Skeletal muscle cell (primary cell): ENCODE data around the gene UIMC1.
A peak's percentile ranks its signal among the peaks of the same experiment; 100 is the strongest.

ENCODE experiments used
- DNase-seq: peaks from one replicate; pipeline ENCODE4 v3.0.0-alpha.2; 2010; ENCODE audit warnings: low read depth
- H3K4me3 ChIP-seq: 2 replicates; pipeline ENCODE4 v1.5.1; 2011; ENCODE audit warnings: low read depth, mild to moderate bottlenecking, control low read depth, low read length, moderate library complexity

The UIMC1 gene

DNA sequence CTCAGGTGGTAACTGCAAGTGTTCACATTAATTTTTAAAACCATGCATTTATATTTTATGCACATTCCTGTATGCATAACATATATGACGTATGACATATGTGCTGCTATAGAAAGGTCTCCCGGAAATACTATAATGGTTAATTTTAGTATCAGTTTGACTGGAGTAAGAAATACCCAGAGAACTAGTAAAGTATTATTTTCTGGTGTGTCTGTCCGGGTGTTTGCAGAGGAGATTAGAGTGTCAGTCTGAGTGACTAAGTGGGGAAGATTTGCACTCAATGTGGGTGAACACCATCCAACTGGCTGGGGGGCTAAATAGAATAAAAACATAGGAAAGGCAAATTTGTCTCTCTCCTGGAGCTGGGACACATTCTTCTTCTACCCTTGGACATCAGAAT lies 26.9 kb downstream of the UIMC1 start:
- no peak overlapping the region for H3K4me3 ChIP-seq
- no peak for DNase-seq

DNA sequence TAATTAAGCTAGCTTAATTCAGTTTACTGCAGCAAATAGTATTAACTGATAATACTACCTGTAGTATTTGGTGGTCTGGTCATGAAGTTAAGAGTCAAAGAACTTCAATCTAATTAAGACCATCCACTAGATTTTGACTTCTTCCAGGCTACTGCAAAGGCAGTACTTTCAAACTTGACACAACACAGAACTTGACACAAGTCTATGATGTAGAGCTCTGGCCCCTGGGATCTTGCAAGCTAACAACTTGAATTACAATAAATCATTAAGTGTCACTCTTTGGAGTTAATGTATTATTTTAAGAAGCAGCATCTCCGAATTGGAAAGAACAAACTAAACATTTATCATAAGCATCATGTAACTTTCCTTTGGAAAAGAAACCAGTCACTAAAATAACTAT lies 40.9 kb downstream of the UIMC1 start:
- DNase-seq: no peak
- H3K4me3 ChIP-seq: no peak overlapping the region

DNA sequence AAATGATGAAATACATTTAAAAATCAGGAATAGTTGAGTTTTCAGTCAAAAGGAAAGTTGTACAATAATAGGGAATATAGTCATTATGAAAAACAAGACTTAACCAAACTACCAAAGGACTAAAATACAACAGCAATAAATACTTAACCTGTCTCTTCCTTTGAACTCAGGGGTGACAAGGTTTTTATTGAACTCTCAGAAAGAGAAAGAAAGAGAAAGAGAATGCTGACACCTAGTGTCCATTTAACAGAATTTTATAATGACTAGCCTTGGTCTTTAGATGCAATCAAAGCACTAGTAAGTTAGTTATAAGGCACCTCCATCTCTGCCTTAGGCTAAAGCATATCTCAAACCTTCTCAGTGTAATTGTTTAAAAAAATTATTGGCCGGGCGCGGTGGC lies 47.5 kb downstream of the UIMC1 start:
- DNase-seq: no peak
- no peak overlapping the region for H3K4me3 ChIP-seq

DNA sequence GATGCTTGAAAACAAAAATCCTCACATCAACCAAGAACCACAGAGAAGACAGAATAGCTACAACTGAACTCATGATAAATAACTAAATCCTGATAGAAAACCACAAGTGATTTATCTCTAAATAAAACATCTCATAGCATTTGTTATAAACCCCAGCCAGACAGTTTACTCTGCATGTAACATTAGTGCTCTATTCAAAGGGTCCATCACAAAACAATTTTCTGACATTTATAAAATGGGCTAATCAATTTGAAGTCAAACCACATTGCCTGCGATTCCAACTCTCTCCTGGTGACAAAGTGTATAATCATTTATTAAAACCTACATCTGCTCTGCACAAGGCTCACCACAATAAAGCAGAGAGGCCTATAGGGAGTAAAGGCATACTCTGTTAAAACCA lies 49.8 kb downstream of the UIMC1 start:
- H3K4me3 ChIP-seq: no peak overlapping the region
- no peak for DNase-seq

DNA sequence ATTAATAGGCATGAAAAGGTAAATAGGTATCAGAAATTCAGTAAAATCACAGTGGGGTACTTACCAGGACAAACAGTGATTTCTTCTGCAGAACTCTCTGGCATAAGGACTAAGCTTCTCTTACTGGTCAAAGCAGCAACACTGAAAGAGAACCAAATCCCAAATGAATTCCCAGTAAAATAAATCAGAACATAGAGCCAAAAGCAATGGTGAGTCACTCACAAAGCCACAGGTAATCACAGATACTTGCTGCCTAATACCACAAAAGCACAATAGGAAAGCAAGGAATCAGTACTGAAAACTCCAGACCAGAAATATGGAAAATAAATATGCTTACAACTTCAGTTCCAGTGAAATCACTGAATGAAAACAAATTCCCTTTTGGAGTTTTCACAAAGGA lies 50.7 kb downstream of the UIMC1 start:
- H3K4me3 ChIP-seq: no peak overlapping the region
- peak; percentile 24 for DNase-seq

DNA sequence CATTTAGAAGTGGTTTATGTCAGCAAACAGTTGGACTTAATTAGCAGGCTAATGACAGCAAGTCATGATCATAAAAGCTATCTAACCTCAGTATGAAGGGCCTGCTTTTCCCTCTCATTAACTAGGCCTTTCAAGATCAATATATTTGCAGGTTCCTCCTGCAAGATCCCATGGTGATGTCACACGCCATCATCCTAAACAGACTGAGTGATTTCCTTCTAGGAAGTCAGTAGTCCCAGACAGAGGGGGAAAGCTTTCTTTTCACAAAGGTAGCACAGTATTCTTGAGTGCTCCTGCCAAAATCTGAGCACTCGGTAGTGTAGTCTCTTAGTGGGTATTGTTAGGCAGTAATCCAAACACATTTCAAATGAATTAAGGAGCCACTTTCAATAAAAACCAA lies 52.5 kb downstream of the UIMC1 start:
- no peak for DNase-seq
- H3K4me3 ChIP-seq: no peak overlapping the region

DNA sequence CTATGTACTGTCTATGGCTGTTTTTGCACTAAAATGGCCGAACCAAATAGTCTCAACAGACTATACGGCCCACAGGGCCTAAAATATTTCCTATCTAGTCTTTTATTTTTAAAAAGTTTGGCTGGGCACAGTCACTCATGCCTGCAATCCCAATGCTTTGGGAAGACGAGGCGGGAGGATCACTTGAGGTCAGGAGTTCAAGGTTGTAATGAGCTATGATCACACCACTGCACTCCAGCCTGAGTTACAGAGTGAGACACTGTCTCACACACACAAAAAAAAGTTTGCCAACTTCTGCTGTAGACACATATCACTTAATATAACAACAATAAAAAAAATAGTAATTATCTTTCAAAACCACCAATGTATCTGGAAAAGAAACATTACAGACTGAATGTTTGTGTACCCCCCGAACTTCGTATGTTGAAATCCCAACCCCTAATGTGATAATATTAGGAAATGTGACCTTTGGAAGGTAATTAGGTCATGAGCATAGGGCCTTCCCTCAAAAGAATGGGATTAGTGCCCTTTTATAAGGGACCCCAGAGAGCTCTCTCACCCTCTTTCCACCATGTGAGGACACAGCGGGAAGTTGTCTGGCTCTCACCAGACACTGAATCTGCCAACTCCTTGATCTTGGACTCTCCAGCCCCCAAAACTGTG lies 53.9 kb downstream of the UIMC1 start:
- H3K4me3 ChIP-seq: no peak overlapping the region
- no peak for DNase-seq

DNA sequence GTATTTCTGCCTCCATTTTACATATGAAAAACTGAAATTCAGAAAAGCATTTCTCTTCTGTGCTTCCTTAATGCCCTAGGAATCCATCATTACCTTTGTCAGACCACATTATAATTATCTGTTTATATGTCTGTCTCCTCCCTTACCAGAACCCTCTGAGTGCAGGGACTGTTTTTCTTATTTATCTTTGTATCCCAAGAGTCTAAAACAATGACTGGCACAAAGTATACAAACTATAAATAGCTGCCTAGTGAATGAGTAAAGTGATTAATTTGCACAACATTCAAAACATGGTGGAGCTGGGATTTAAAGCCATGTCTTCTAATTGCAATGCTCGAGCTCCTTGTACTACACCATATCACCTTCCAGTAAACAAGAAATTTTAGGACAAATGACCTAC lies 58.1 kb downstream of the UIMC1 start:
- DNase-seq: no peak
- H3K4me3 ChIP-seq: no peak overlapping the region

DNA sequence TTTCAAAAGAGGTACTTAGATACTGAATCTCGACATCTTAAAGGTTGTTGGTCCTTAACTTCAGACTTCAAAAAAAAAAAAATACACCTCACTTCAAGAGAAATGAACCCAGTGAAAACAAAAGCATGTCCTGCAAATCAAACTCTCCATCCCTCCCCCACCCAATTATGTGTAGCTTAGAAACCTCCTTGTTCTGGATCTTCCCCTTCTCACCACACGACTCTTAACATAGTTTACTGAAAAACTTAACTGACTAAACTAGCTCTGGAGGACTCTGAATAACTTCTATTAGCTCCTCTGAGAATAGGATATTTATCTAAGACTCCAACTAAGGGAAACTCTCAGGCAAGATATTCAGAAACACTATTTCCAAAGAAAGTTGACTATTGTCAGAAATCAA lies 58.7 kb downstream of the UIMC1 start:
- no peak overlapping the region for H3K4me3 ChIP-seq
- no peak for DNase-seq

DNA sequence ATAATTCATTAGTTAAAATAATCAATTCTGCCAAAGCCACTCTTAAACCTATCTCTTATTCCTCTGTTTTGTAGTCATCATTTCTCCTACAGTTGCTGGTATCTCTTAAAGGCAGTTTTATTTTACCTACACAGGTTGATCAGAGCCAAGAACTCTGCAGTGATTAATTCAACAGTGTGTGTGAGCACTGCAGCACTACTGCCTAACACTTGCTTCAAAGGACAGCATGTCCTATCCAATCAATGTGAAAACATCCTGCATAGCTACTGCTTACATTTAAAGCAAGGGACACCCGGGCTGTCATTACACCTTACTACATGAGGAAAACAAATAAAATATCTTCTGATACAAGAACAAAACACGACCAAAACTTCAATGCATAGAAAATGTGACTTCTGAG lies 62.3 kb downstream of the UIMC1 start:
- H3K4me3 ChIP-seq: no peak overlapping the region
- DNase-seq: no peak

DNA sequence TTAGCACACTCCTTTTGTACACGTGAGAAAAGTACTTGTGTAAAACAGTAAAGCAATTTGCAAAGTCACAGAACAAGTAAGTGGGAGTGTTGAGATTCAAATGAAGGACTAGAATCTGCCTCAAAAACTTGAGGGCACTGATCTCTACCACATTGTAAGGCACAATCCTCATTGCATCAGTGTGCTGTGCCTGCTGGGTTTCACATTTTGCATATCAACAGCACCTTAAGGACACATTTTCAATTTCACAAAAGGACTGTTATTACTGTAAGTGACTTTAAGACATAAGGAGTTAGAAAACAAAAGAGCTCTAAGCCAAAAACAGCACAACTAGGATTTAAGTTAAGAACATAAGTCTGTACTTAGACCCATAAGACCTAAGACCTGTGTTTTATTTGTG lies 62.8 kb downstream of the UIMC1 start:
- DNase-seq: no peak

DNA sequence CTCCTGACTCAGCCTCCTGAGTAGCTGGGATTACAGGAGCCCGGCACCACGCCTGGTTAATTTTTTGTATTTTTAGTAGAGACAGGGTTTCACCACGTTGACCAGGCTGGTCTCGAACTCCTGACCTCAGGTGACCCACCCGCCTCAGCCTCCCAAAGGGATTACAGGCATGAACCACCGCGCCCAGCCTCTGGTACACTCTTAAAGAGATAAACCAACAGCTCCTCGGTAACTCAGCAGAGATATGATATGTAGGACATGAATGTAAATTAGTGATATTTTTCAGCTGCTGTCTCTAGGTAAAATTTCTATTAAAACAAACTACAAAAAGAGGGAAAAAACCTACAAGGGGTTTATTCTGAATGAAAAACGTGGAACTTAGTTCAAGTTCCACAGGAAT lies 64.6 kb downstream of the UIMC1 start:
- H3K4me3 ChIP-seq: no peak overlapping the region
- DNase-seq: no peak

More for the DNA sequence above, 62.8 kb downstream of the UIMC1 start:
- H3K4me3 ChIP-seq: no peak overlapping the region

DNA sequence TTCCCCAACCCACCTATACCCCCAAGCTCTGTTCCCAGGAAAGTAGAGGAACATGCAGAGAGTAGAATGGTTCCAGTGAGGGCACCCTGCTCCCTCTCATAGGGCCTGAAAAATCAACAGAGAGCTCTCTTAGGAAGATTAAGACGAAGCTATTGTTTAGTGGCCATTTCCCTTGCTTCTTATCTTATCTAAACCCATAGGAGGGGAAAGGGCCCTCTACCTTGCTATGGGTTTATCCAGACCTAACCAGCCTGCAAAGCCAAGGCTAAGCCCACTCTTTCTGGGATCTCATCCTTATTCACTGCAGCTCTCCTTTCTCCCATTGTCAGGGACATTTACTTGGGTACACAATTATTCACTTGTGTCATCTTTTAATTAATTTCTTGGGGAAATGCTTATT lies 68.1 kb downstream of the UIMC1 start:
- DNase-seq: no peak
- H3K4me3 ChIP-seq: no peak overlapping the region

DNA sequence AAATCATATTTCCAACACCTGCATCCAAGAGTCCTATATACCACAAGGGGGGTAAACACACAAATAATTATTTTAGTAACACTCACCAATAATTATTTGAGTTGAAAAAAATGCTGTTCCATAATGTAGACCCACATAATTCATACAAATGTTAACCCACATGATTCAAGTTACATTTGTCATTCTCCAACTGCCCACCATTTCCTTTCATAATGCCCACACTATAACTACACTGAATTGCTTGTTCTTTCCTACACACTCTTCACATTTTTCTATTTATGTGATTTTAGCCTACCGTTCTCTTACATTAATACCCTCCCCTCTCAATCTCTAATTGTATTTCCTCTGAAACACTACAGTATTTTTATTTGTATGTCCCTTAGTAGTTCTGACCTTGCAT lies 71.6 kb downstream of the UIMC1 start:
- no peak overlapping the region for H3K4me3 ChIP-seq
- no peak for DNase-seq

DNA sequence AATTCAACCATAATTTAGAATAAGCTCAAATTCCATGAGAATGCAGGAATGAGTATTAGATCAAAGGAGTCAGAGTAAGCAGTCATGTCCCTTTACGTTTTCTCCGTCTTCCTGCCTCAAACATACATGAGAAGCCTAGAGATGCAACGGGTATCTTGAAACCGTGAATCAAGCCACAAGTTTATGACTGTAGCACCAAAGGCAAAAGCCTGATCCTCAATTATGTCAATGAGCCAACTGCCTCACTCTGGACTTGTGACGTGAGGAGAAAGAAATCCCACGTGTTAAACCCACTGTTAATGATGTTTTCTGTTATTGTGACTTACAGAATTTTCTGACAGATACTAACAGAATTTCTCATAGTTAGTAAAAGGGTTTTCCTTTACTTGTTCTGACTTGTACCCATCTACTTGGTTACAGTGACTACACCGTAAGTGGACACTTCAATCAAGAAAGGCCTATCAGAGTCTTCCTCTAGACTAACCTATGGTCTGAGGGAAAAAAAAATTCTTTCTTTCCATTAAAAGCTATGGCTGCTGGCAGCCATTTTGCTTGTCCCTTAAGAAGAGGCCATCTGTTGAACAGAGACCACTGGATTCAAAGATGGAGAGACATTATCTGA lies 72.2 kb downstream of the UIMC1 start:
- no peak for DNase-seq
- no peak overlapping the region for H3K4me3 ChIP-seq

DNA sequence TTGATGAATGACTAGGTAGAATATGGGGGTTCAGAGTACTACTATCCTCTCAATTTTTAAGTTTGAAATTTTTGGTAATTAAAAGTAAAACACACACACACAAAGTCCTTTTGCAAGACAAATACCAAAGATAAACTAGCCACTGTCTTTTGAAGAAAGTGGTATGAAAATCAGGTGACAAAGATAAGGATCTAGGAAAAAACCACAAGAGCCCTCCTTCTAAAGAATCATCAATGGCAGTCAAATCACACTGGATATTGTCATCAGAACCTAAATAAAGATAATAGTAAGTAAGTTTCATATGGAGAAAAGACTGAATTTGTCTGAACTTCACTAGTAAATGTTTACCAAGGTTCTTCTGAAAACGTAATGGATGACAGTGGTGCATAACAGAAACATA lies 76.9 kb downstream of the UIMC1 start:
- DNase-seq: no peak
- no peak overlapping the region for H3K4me3 ChIP-seq

DNA sequence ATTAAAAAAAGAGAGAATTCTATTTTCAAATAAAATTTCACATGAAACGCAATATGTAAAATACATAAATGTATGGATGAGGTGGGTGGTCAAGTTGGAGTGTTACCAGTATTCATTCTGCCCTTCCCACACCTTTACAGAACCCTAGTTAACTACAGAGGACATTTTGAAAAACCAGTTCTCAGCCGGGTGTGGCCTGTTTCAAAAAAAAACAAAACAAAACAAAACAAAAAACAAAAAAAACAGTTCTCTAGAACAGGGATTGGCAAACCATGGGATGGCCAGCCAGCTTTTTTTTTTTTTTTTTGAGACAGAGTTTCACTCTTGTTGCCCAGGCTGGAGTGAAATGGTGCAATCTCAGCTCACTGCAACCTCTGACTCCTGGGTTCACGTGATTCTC lies 79.0 kb downstream of the UIMC1 start:
- no peak for DNase-seq
- H3K4me3 ChIP-seq: no peak overlapping the region

DNA sequence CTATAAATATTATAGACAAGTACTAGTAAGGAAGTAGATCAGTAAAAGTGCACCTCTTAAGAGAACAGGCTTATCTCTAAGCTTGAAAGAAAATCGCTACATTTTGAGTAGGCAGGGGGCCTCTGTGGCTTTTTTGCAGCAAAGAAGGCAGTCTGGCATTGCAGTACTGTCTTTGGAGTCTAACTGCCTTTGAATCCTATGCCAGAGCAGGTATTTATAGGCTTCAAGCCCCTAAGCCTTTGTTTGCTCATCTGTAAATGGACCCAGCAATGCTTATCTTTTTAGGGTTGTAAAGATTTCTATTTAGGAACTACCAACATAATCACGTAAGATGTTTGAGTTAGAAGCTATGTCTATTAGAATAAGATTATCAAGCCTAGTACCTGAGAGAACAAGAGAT lies 83.8 kb downstream of the UIMC1 start:
- no peak for DNase-seq
- H3K4me3 ChIP-seq: no peak overlapping the region

DNA sequence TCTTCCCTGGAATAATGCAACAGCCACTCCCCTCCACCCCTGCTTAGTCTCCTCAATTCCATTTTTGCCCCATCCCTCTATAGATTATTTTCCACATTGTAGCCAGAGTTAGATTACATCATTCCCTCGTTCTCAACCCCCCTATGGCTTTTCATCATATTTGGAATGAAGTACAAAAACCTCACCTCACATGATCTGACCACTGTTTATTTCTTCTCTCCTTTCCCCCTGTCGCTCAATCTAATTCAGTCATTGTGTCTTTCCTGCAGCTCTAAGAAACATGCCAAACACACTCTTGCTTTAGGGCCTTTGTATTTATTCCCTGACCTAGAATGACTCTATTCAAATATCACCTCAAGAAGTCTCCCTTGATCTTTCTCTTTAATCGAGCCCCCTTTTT lies 84.9 kb downstream of the UIMC1 start:
- DNase-seq: no peak
- H3K4me3 ChIP-seq: no peak overlapping the region

DNA sequence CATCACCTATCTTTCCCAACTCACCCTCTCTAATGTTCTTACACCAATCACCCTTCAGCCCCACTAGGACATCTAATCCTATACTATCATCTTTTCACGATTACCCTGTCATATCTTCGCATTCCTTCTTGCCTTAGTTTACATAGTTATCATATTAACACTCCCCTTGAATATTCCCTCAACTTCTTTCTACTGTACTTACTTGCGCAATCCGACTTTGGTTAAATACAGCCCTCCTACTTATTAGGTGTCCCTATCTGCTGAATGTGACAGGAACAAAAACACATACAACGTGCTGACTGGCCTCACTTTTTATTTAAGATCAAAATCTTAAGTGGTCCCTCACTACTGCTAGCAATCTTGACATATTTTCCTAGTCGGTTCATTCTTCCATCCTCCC lies 88.0 kb downstream of the UIMC1 start:
- H3K4me3 ChIP-seq: no peak overlapping the region
- DNase-seq: no peak

DNA sequence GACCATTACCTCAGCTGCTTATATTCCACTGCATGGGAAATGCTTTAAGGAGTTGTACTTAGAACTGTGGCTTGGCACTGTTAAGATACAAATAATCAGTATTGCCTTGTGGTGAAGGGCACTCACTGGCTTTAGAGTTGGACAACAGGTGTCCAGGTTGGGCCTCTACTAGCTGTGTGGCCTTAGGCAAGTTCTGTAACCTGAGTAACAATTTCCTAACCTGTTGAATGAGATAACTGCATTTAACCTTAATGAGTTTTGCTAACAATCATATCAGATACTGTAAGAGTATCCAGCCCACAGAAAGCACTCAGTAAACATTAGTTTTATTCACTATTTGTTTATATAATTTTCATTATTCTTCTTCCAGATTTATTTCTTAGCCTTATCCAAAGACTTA lies 90.2 kb downstream of the UIMC1 start:
- DNase-seq: no peak
- H3K4me3 ChIP-seq: no peak overlapping the region

DNA sequence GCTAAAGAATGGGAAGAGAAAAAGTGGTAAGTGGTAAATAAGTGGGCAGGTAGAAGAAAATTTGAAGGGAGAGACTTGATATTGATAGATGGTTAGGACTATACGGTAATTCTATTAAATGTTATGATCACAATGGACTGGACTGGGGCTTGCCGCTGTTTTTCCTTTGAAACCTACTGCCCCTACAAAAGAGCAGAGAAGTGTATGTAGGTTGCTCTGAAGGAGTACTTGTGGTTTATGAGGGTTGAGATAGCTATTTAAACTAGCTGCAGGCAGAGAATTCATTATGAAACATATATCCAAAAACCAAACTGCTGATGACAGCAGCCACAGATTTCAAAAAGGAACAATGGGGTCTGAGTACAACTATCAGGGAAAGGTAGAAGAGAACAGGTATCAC lies 90.7 kb downstream of the UIMC1 start:
- no peak for DNase-seq
- H3K4me3 ChIP-seq: no peak overlapping the region
